Natural killer cell treated with Interleukin-12 subunit alpha and Interleukin-12 subunit beta and Interleukin-15 and Interleukin-18, amount 100 ng/mL, for 72 hours (primary cell): ENCODE data around the gene BCL2L11. TPM values are rescaled to one million over a fixed set of nuclear protein-coding genes. Genes with fewer than 3 reads are reported as not detected.
A peak's percentile ranks its signal among the peaks of the same experiment; 100 is the strongest.

Experiments used
- ATAC-seq, 2 donors: fragments of 150-1000 bp; cut with Tn5 transposase in 1 of 2; sonication (Bioruptor Pico), chemical (Tn5 transposase) in 1 of 2; 2 replicates each; pipeline ENCODE4 v1.10.0; 2021
- DNase-seq: peaks from one replicate; pipeline ENCODE4 v3.0.0; 2022; ENCODE audit warnings: low spot score
- H3K27ac Mint-ChIP-seq, 2 donors: 1 replicate in 1 of 2; 2 replicates in 1 of 2; pipeline ENCODE4 v1.8.0; 2022; ENCODE audit warnings: mixed read lengths in 2 of 2, mild to moderate bottlenecking in 1 of 2, moderate library complexity in 1 of 2
- H3K27me3 Mint-ChIP-seq, 2 donors: 1 replicate in 1 of 2; 2 replicates in 1 of 2; pipeline ENCODE4 v1.8.0; 2022; ENCODE audit warnings: mixed read lengths in 2 of 2
- H3K36me3 Mint-ChIP-seq: one replicate; pipeline ENCODE4 v1.8.0; 2022; ENCODE audit warnings: mixed read lengths
- H3K4me1 Mint-ChIP-seq, 2 donors: 1 replicate in 1 of 2; 2 replicates in 1 of 2; pipeline ENCODE4 v1.8.0; 2022; ENCODE audit warnings: low read depth in 2 of 2, mixed read lengths in 2 of 2, mild to moderate bottlenecking in 1 of 2
- H3K4me3 Mint-ChIP-seq: one replicate; pipeline ENCODE4 v1.8.0; 2022; ENCODE audit warnings: mixed read lengths
- H3K9me3 Mint-ChIP-seq: 2 replicates; pipeline ENCODE4 v1.8.0; 2022; ENCODE audit warnings: mixed read lengths
- total RNA-seq, 2 donors: library from RNA; stranded (reverse); gene quantifications; one replicate each; pipeline ENCODE4 v1.2.3, GENCODE V29; 2022

BCL2L11 gene
- total RNA-seq, 2 donors from 2014 or later = 19.2 to 26.6 TPM

GRCh38 chr2:111172666-111173065 is 52.0 kb downstream of the BCL2L11 start:
- DNase-seq (no peak), ATAC-seq (peak in 1 of 2 donors; percentile 21)
- H3K27ac Mint-ChIP-seq = no peak overlapping the region
- no peak overlapping the region for H3K4me3 Mint-ChIP-seq
- H3K27me3 Mint-ChIP-seq = peaks cover 15 to 27% of the 10 kb centered on the region in 2 donors
- no peaks in the 10 kb centered on the region for H3K9me3 Mint-ChIP-seq
- H3K4me1 Mint-ChIP-seq = peaks cover 16 to 18% of the 10 kb centered on the region in 2 donors
- H3K36me3 Mint-ChIP-seq = no peaks in the 10 kb centered on the region

DNA sequence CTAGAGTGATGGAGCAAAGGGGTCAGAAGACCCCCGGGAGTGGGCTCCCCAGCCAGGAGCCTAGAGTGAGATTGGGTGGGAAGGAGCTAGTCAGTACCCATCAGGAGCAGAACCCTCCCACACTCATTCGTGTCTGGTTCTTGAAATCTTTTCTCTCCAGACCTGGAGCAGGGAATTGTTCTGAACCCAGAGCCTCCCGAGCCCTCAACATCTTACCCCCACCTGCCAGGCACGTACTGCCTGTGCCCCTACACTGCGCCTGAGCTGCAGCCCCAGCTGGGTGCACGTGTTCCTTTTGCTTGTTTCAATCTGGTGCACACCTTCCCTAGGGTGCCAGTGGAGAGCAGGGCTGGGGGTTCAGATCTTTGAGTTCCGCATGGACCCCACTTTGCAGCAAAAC is 52.6 kb downstream of the BCL2L11 start:
- Mint-ChIP-seq H3K9me3 (no peaks in the 10 kb centered on the region), H3K36me3 (no peaks in the 10 kb centered on the region), H3K27ac (no peak overlapping the region), H3K27me3 (peaks cover 15 to 33% of the 10 kb centered on the region in 2 donors), H3K4me3 (no peak overlapping the region), H3K4me1 (peaks cover 10 to 12% of the 10 kb centered on the region in 2 donors)
- ATAC-seq = no peak
- no peak for DNase-seq

- DNase-seq = no peak
- no peak overlapping the region for H3K4me3 Mint-ChIP-seq
- H3K9me3 Mint-ChIP-seq = no peaks in the 10 kb centered on the region
- H3K36me3 Mint-ChIP-seq = no peaks in the 10 kb centered on the region
- H3K27me3 Mint-ChIP-seq = peaks cover 15 to 33% of the 10 kb centered on the region in 2 donors
- no peak overlapping the region for H3K27ac Mint-ChIP-seq
- H3K4me1 Mint-ChIP-seq = peaks cover 6% of the 10 kb centered on the region in 2 donors
- no peak for ATAC-seq
Observed at GRCh38 chr2:111173856-111174255, 53.1 kb downstream of the BCL2L11 start.

DNA sequence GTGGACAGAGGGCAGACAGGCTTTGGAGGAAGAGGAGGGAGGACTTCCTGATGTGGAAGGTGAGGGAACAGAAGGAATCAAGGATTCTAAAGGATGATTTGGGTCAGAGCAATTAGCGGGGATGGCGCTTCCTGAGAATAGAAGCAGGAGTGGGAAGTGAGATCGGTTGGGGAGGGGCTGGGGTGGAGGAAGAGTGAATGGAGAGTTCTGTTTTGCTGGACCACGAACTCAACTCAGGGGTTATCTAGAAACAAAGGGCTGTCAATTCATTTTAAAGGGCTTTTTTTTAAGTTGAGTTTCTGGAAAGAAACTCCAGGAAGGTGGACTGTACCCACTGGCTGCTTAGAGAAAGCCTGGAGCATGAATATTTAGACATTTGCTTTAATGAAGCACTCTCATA is 54.9 kb downstream of the BCL2L11 start:
- no peak for DNase-seq
- Mint-ChIP-seq H3K27ac (no peak overlapping the region), H3K27me3 (peaks cover 15 to 36% of the 10 kb centered on the region in 2 donors), H3K9me3 (no peaks in the 10 kb centered on the region), H3K4me3 (no peak overlapping the region), H3K4me1 (peaks cover 0 to 6% of the 10 kb centered on the region in 2 donors), H3K36me3 (no peaks in the 10 kb centered on the region)
- ATAC-seq = no peak

DNA sequence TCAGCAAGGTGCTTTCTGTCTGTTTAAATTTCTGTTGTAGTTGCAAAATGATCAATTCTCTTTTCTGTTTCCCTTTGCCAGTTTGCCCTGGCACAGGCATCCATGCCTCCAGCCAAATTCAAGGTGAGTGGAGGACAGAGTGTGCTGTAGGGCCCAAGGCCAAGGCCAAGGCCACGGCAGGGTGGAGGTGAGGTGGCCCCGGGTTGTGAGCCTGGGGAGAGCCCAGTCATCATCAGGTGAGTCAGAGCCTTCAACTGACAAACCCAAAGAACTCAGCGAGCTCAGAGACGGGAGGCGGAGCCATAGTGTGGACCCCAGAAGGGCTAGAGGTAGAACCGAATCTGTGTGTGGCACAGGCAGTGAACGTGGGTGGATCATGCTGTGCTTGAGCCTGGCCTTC is 55.7 kb downstream of the BCL2L11 start:
- Mint-ChIP-seq H3K9me3 (no peaks in the 10 kb centered on the region), H3K27ac (no peak overlapping the region), H3K4me1 (peaks cover 0 to 4% of the 10 kb centered on the region in 2 donors), H3K27me3 (peaks cover 13 to 36% of the 10 kb centered on the region in 2 donors), H3K4me3 (no peak overlapping the region), H3K36me3 (no peaks in the 10 kb centered on the region)
- peak; percentile 33 to 47 for ATAC-seq
- DNase-seq = no peak

- DNase-seq (no peak), ATAC-seq (no peak)
- H3K4me3 Mint-ChIP-seq = no peak overlapping the region
- H3K27ac Mint-ChIP-seq = no peak overlapping the region
- H3K27me3 Mint-ChIP-seq = peaks cover 10 to 31% of the 10 kb centered on the region in 2 donors
- no peaks in the 10 kb centered on the region for H3K36me3 Mint-ChIP-seq
- no peaks in the 10 kb centered on the region for H3K9me3 Mint-ChIP-seq
- H3K4me1 Mint-ChIP-seq = peaks cover 0 to 4% of the 10 kb centered on the region in 2 donors
Observed at GRCh38 chr2:111176867-111177266, 56.2 kb downstream of the BCL2L11 start.

DNA sequence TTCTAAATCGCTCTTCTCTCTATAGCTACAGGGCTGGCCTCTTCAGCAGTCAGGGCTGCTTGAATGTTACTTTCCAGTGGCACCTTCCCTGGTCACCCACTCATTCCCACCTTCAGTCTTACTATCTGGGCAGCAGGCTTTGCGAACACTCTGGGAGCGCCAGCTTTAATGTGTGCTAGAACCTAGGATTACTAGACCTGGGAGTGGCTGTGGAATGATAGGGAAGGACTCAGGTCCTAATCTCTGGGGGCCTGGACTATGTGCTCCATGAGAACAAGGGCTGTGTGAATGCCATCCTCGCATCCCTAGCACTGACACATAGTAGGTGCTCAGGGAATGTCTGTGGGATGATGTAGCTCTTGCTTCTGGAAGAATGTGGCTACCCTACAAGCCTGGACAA is 57.6 kb downstream of the BCL2L11 start:
- no peaks in the 10 kb centered on the region for H3K36me3 Mint-ChIP-seq
- no peak for ATAC-seq
- H3K27me3 Mint-ChIP-seq = peaks cover 10 to 30% of the 10 kb centered on the region in 2 donors
- H3K27ac Mint-ChIP-seq = no peak overlapping the region
- H3K9me3 Mint-ChIP-seq = no peaks in the 10 kb centered on the region
- peaks cover 0 to 4% of the 10 kb centered on the region in 2 donors for H3K4me1 Mint-ChIP-seq
- no peak for DNase-seq
- H3K4me3 Mint-ChIP-seq = no peak overlapping the region

- peaks cover 0 to 4% of the 10 kb centered on the region in 2 donors for H3K4me1 Mint-ChIP-seq
- H3K27me3 Mint-ChIP-seq = peaks cover 10 to 30% of the 10 kb centered on the region in 2 donors
- ATAC-seq (no peak), DNase-seq (no peak)
- H3K27ac Mint-ChIP-seq = no peak overlapping the region
- no peak overlapping the region for H3K4me3 Mint-ChIP-seq
- H3K9me3 Mint-ChIP-seq = no peaks in the 10 kb centered on the region
- H3K36me3 Mint-ChIP-seq = no peaks in the 10 kb centered on the region
Observed at GRCh38 chr2:111178730-111179405, 58.2 kb downstream of the BCL2L11 start.

GRCh38 chr2:111182121-111182520 is 61.4 kb downstream of the BCL2L11 start:
- peaks cover 3 to 13% of the 10 kb centered on the region in 2 donors for H3K27me3 Mint-ChIP-seq
- ATAC-seq (no peak), DNase-seq (no peak)
- H3K27ac Mint-ChIP-seq = no peak overlapping the region
- no peaks in the 10 kb centered on the region for H3K9me3 Mint-ChIP-seq
- H3K36me3 Mint-ChIP-seq = no peaks in the 10 kb centered on the region
- H3K4me1 Mint-ChIP-seq = no peaks in the 10 kb centered on the region
- no peak overlapping the region for H3K4me3 Mint-ChIP-seq

- no peak for DNase-seq
- no peaks in the 10 kb centered on the region for H3K9me3 Mint-ChIP-seq
- ATAC-seq = no peak
Observed at GRCh38 chr2:111182740-111183139, 62.0 kb downstream of the BCL2L11 start.

GRCh38 chr2:111184725-111185310 is 64.1 kb downstream of the BCL2L11 start:
- H3K9me3 Mint-ChIP-seq = no peaks in the 10 kb centered on the region
- no peaks in the 10 kb centered on the region for H3K4me1 Mint-ChIP-seq
- no peak overlapping the region for H3K4me3 Mint-ChIP-seq
- ATAC-seq = no peak
- H3K27me3 Mint-ChIP-seq = peaks cover 3 to 7% of the 10 kb centered on the region in 2 donors
- H3K27ac Mint-ChIP-seq = peak overlapping the region in 1 of 2 donors; percentile 52
- DNase-seq = no peak
- H3K36me3 Mint-ChIP-seq = no peaks in the 10 kb centered on the region

More at GRCh38 chr2:111182740-111183139, 62.0 kb downstream of the BCL2L11 start:
- no peak overlapping the region for H3K4me3 Mint-ChIP-seq
- no peak overlapping the region for H3K27ac Mint-ChIP-seq
- H3K27me3 Mint-ChIP-seq = peaks cover 3 to 13% of the 10 kb centered on the region in 2 donors
- no peaks in the 10 kb centered on the region for H3K36me3 Mint-ChIP-seq
- H3K4me1 Mint-ChIP-seq = no peaks in the 10 kb centered on the region

- Mint-ChIP-seq H3K27ac (no peak overlapping the region), H3K9me3 (no peaks in the 10 kb centered on the region), H3K4me3 (no peak overlapping the region), H3K27me3 (peaks cover 3 to 6% of the 10 kb centered on the region in 2 donors), H3K36me3 (no peaks in the 10 kb centered on the region), H3K4me1 (no peaks in the 10 kb centered on the region)
- DNase-seq (no peak), ATAC-seq (no peak)
Observed at GRCh38 chr2:111185361-111186022, 64.8 kb downstream of the BCL2L11 start.

- Mint-ChIP-seq H3K36me3 (no peaks in the 10 kb centered on the region), H3K27me3 (peaks cover 0 to 3% of the 10 kb centered on the region in 2 donors), H3K4me1 (no peaks in the 10 kb centered on the region), H3K4me3 (no peak overlapping the region), H3K9me3 (no peaks in the 10 kb centered on the region), H3K27ac (no peak overlapping the region)
- ATAC-seq = no peak
- DNase-seq = no peak
Observed at GRCh38 chr2:111186121-111186715, 65.5 kb downstream of the BCL2L11 start.

DNA sequence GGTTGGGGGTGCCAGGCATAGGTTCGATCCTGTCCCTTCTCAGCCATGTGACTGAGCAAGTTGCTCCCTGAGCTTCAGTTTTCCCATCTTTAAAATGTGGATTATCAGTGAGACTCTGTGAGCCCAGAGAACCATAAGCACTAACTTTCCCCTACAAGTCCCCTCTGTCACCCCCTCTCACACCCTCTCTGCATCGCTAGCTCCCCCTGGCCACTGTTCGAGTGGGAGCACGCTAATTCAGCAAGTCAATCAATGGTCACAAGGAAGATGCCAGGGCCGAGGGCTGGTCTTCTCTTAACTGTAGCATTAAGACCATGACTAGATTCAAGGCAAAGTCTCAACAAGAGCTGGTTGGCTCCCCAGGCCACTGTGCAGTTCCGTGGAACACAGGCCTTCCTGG is 66.2 kb downstream of the BCL2L11 start:
- DNase-seq = no peak
- Mint-ChIP-seq H3K4me3 (no peak overlapping the region), H3K36me3 (no peaks in the 10 kb centered on the region)

More for the DNA sequence above, 66.2 kb downstream of the BCL2L11 start:
- no peak for ATAC-seq
- H3K4me1 Mint-ChIP-seq = peaks cover 2 to 3% of the 10 kb centered on the region in 2 donors
- H3K9me3 Mint-ChIP-seq = no peaks in the 10 kb centered on the region
- peaks cover 0 to 3% of the 10 kb centered on the region in 2 donors for H3K27me3 Mint-ChIP-seq
- no peak overlapping the region for H3K27ac Mint-ChIP-seq
